ENCODE data around the gene ACADVL.

The ACADVL gene

GRCh38 chr17:7216242-7217112 is 3.3 kb upstream of the ACADVL start:
- DNase-seq (ENCODE audit: low spot score): no peak
- ChIA-PET CTCF (interaction anchor here (0.6 to 1.4 kb wide), 2 partner anchors 8 to 171 kb away, joined by 3 to 4 read pairs; no protein-coding TSS in a partner anchor), POLR2A (ENCODE audit: low non-redundant PET) (no interaction called here)
- TF ChIP-seq CTCF (conservative IDR thresholded peaks at IDR 0.05; ENCODE audit: low read depth): no peak
- H3K27ac ChIP-seq: peak overlapping the region; percentile 99

GRCh38 chr17:7217113-7217987 is 2.4 kb upstream of the ACADVL start:
- ChIA-PET CTCF (no interaction called here), POLR2A (ENCODE audit: low non-redundant PET) (no interaction called here)
- no peak for TF ChIP-seq CTCF (conservative IDR thresholded peaks at IDR 0.05; ENCODE audit: low read depth)
- no peak for DNase-seq (ENCODE audit: low spot score)
- H3K27ac ChIP-seq: peak overlapping the region; percentile 99

GRCh38 chr17:7218166-7218565 is 1.6 kb upstream of the ACADVL start:
- no peak for TF ChIP-seq CTCF (conservative IDR thresholded peaks at IDR 0.05; ENCODE audit: low read depth)
- CTCF ChIA-PET: no interaction called here
- H3K27ac ChIP-seq: peak overlapping the region; percentile 99
- no peak for DNase-seq (ENCODE audit: low spot score)
- POLR2A ChIA-PET (ENCODE audit: low non-redundant PET): no interaction called here

- no peak for DNase-seq (ENCODE audit: low spot score)
- peak overlapping the region; percentile 99 for H3K27ac ChIP-seq
- CTCF ChIA-PET: interaction anchor here (0.6 to 1.7 kb wide), 2 partner anchors 156 to 173 kb away, joined by 4 to 5 read pairs; no protein-coding TSS in a partner anchor
- TF ChIP-seq CTCF (conservative IDR thresholded peaks at IDR 0.05; ENCODE audit: low read depth): no peak
- POLR2A ChIA-PET (ENCODE audit: low non-redundant PET): no interaction called here
Observed at GRCh38 chr17:7218758-7219157, 980 bp upstream of the ACADVL start.

GRCh38 chr17:7219229-7219811 is 418 bp upstream of the ACADVL start:
- TF ChIP-seq CTCF (conservative IDR thresholded peaks at IDR 0.05; ENCODE audit: low read depth): no peak
- CTCF ChIA-PET: interaction anchor here (0.6 to 1.7 kb wide), 3 partner anchors 156 to 174 kb away, joined by 3 to 5 read pairs (median 4); no protein-coding TSS in a partner anchor
- H3K27ac ChIP-seq: peak overlapping the region; percentile 99
- POLR2A ChIA-PET (ENCODE audit: low non-redundant PET): no interaction called here
- no peak for DNase-seq (ENCODE audit: low spot score)
